K562 (cell line): ENCODE data around the gene DUS1L. TPM values are rescaled to one million over a fixed set of nuclear protein-coding genes. Genes with fewer than 3 reads are reported as not detected.

Experiments used
- ATF2 ChIP-seq: sonication (generic); formaldehyde crosslinking; IDR thresholded peaks from 2 replicates; pipeline ENCODE4 v1.8.1; 2022; ENCODE audit warnings: missing genetic modification reagents
- ETV6 ChIP-seq, 3 experiments: fragments of 150-350 bp in 1 of 3; sonication (generic) in 1 of 3; formaldehyde crosslinking in 1 of 3; IDR thresholded peaks; 2 replicates each; pipeline versions ENCODE4 v1.6.1 to v1.8.0; 2014 to 2022; ENCODE audit warnings: borderline replicate concordance in 2 of 3, low read depth in 2 of 3, antibody characterized with exemption in 1 of 3, low read length in 1 of 3, mild to moderate bottlenecking in 1 of 3, missing genetic modification reagents in 1 of 3
- FOXJ2 ChIP-seq: fragments of 200-800 bp; sonication (Bioruptor generic); IDR thresholded peaks from 2 replicates; pipeline ENCODE4 v1.6.1; 2016; ENCODE audit warnings: missing genetic modification characterization, missing compliant biosample characterization
- MNT ChIP-seq, 2 experiments: fragments of 450-650 bp; conservative IDR thresholded peaks; 2 replicates each; pipeline ENCODE4 v1.6.1; 2017; ENCODE audit warnings: mild to moderate bottlenecking in 2 of 2, moderate library complexity in 2 of 2
- MXI1 ChIP-seq: IDR thresholded peaks from 2 replicates; pipeline ENCODE4 v1.6.1; 2011; ENCODE audit warnings: low read depth, mild to moderate bottlenecking, improper control_type of control experiment, low read length
- MYC ChIP-seq, 2 experiments: fragments of 250-450 bp in 1 of 2; sonication (Bioruptor Pico) in 1 of 2; IDR thresholded peaks; 2 replicates each; pipeline versions ENCODE4 v1.5.1 to v1.6.1; 2012 to 2021; ENCODE audit warnings: low read depth in 2 of 2, borderline replicate concordance in 1 of 2, improper control_type of control experiment in 1 of 2, low read length in 1 of 2, mild to moderate bottlenecking in 1 of 2, moderate library complexity in 1 of 2
- NKRF ChIP-seq: fragments of 450-650 bp; IDR thresholded peaks from 2 replicates; pipeline ENCODE4 v1.6.1; 2016; ENCODE audit warnings: borderline replicate concordance
- NONO ChIP-seq, 2 experiments: fragments of 200-400 bp in 1 of 2; fragments of 450-650 bp in 1 of 2; formaldehyde crosslinking in 1 of 2; IDR thresholded peaks; 2 replicates each; pipeline ENCODE4 v1.6.1; 2017; ENCODE audit warnings: low read depth in 2 of 2, mild to moderate bottlenecking in 2 of 2, moderate library complexity in 2 of 2, low read length in 1 of 2
- NRF1 ChIP-seq, 2 experiments: fragments of 450-650 bp; IDR thresholded peaks in 1 of 2; conservative IDR thresholded peaks in 1 of 2; 2 replicates each; pipeline ENCODE4 v1.6.1; 2014; ENCODE audit warnings: mild to moderate bottlenecking in 2 of 2
- PRMT5 ChIP-seq: sonication (generic); formaldehyde crosslinking; IDR thresholded peaks from 2 replicates; pipeline ENCODE4 v1.5.0; 2020; ENCODE audit warnings: missing genetic modification reagents
- SFPQ ChIP-seq: fragments of 200-400 bp; formaldehyde crosslinking; IDR thresholded peaks from 2 replicates; pipeline ENCODE4 v1.6.1; 2017; ENCODE audit warnings: mild to moderate bottlenecking, low read depth, low read length, moderate library complexity
- SNRNP70 ChIP-seq: fragments of 200-400 bp; formaldehyde crosslinking; optimal IDR thresholded peaks from 2 replicates; pipeline ENCODE3; 2017; ENCODE audit warnings: low read depth, low read length
- TCF3 ChIP-seq: sonication (generic); formaldehyde crosslinking; IDR thresholded peaks from 2 replicates; pipeline ENCODE4 v1.4.0; 2020; ENCODE audit warnings: mild to moderate bottlenecking, missing genetic modification reagents
- THRA ChIP-seq: fragments of 450-650 bp; IDR thresholded peaks from 2 replicates; pipeline ENCODE4 v1.6.1; 2017; ENCODE audit warnings: mild to moderate bottlenecking, moderate library complexity
- ZNF124 ChIP-seq: sonication (generic); formaldehyde crosslinking; IDR thresholded peaks from 2 replicates; pipeline ENCODE4 v1.8.1; 2022; ENCODE audit warnings: missing genetic modification reagents
- polyA plus RNA-seq, 8 experiments: library from polyadenylated mRNA; depleted of rRNA in 4 of 8; stranded (reverse) in 5 of 8; unstranded in 3 of 8; fragments of >200 nt; fragmentation: Nextera tagmentation in 2 of 8; fragmentation: Illumina TruSeq in 1 of 8; extraction: Ambion mirVana in 2 of 8; extraction: Trizol in 1 of 8; gene quantifications; 2 replicates each; pipeline versions ENCODE4 v1.2.1 to v1.2.3, GENCODE V29; 2011 to 2014; ENCODE audit warnings: inconsistent platforms in 1 of 8, missing spikeins in 1 of 8
- total RNA-seq, 7 experiments: library from RNA; depleted of rRNA in 6 of 7; stranded (reverse); fragments of >200 nt in 6 of 7; fragmentation: Illumina TruSeq in 2 of 7; extraction: Trizol in 2 of 7; gene quantifications; 2 replicates each; pipeline versions ENCODE4 v1.2.1 to v1.2.3, GENCODE V29; 2011 to 2021; ENCODE audit warnings: low replicate concordance in 1 of 7

Gene DUS1L
- total and polyA plus RNA-seq, 9 of the 15 experiments (the other 6 are each of a cell fraction or from before 2014, with no cell fraction given), result 7.8 to 210 (median 83.9) TPM

DNA sequence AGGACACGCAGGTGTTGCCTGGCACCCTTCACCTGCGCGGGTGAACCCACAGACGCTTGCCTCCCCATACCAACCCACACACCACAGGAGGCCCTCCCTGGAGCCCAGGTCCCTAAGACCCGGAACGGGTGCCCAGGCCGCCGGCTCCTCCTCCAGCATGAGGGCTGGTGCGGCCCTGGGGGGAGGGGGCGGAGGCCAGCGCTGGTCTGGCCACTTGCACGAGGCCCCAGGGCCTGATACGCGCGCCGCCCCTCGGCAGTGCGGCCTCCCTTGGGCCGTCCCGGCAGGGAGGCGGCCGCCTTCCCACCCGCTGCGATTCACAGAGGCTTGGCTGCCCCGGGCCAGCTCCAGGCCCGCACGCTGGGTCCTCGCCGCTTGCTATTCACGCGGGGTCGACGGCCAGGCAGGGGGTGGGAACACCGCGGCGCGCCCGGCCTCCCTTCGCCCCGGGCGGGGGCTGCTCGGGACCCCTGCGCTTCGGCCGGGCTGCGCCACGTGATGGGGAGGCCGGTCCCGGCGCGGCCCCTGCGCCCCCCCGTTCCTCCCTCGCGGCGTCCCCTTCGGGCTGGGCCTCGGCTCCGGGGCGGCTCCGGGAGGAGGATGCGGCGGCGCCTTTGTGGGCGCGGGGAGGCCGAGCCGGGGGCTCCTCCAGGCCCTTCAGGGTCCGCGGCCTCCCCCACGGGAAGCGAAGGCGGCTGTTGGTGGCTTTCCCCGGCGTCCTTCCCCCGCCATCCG, 31.7 kb upstream of the DUS1L start (continued):
- no peak for TF ChIP-seq THRA
- no peak for TF ChIP-seq SNRNP70
- TF ChIP-seq ATF2 (CRISPR knock-in tag), result peak; percentile 45; the same call in 1 of the 2 replicates
- TF ChIP-seq MYC (IDR thresholded peaks at IDR 0.05; ENCODE audit: low read depth, low read length), result peak; percentile 81; the same call in 1 of the 2 replicates
- no peak for TF ChIP-seq MYC (CRISPR knock-in tag; IDR thresholded peaks at IDR 0.05; ENCODE audit: borderline replicate concordance, low read depth)
- no peak for TF ChIP-seq PRMT5 (CRISPR knock-in tag)
- TF ChIP-seq MXI1, result 0 out of 2 replicates have a peak, but pooled peaks have one; percentile 16
- peak; percentile 52; the same call in 1 of the 2 replicates for TF ChIP-seq SFPQ
- TF ChIP-seq FOXJ2 (tag), result 0 out of 2 replicates have a peak, but pooled peaks have one; percentile 21
- TF ChIP-seq MNT (conservative IDR thresholded peaks at IDR 0.05), result peak; percentile 52 to 76
- TF ChIP-seq NONO (IDR thresholded peaks at IDR 0.05; ENCODE audit: low read depth in 2 of 2, low read length in 1 of 2), result peak in 1 of 2 experiments; percentile 65; a peak in 1 of 4 replicates
- TF ChIP-seq ZNF124 (CRISPR knock-in tag), result 0 out of 2 replicates have a peak, but pooled peaks have one; percentile 49
- no peak for TF ChIP-seq TCF3
- peak; percentile 41; the same call in 1 of the 2 replicates for TF ChIP-seq NKRF
- no peak for TF ChIP-seq ETV6 (IDR thresholded peaks at IDR 0.05; ENCODE audit: borderline replicate concordance in 1 of 2, low read depth in 2 of 2, low read length in 1 of 2)
- 0 out of 2 replicates have a peak, but pooled peaks have one; percentile 52 for TF ChIP-seq ETV6 (CRISPR knock-in tag; IDR thresholded peaks at IDR 0.05; ENCODE audit: borderline replicate concordance)
- no peak; a peak in 1 of 4 replicates for TF ChIP-seq NRF1 (conservative IDR thresholded peaks at IDR 0.05 in 1 of 2, IDR thresholded peaks at IDR 0.05 in 1 of 2)
